PC-3 (cell line): ENCODE results near the gene CMSS1. TPM values are rescaled to one million over a fixed set of nuclear protein-coding genes. Genes with fewer than 3 reads are reported as not detected.

Experiments used
- ATAC-seq: fragments of 200-7000 bp; cut with Tn5 transposase; 2 replicates; pipeline ENCODE4 v1.9.1; 2020; ENCODE audit warnings: mild to moderate bottlenecking, moderate library complexity
- BruUV-seq: library from RNA; stranded (reverse); fragments of 400-500 nt; replicated peaks from 2 replicates; lab custom pipeline; 2021; lab: Mats Ljungman, UMichigan
- CTCF ChIA-PET: fragments of 300-600 bp; sonication (Branson Sonifier 250); formaldehyde crosslinking; loops from one replicate; lab custom pipeline; 2022; ENCODE audit warnings: antibody characterized with exemption; lab: Charles Lee
- POLR2A ChIA-PET: fragments of 300-600 bp; sonication (Branson Sonifier 250); formaldehyde crosslinking; loops from one replicate; lab custom pipeline; 2022; ENCODE audit warnings: antibody characterized with exemption; ENCODE audit not compliant: unreplicated experiment; lab: Charles Lee
- DNase-seq: peaks from one replicate; pipeline ENCODE4 v3.0.0-alpha.2; 2015
- H2AFZ ChIP-seq: fragments of 300-600 bp; sonication (generic); 2 replicates; pipeline ENCODE4 v1.6.0; 2016; ENCODE audit warnings: antibody characterized with exemption, low read length
- H3F3A ChIP-seq: fragments of 300-600 bp; sonication (generic); one replicate; pipeline ENCODE4 v1.6.0; 2017; ENCODE audit warnings: antibody characterized with exemption, low read length, control low read depth, mild to moderate bottlenecking; ENCODE audit not compliant: unreplicated experiment
- H3K27ac ChIP-seq: fragments of 300-600 bp; sonication (generic); 2 replicates; pipeline ENCODE4 v1.5.1; 2016; ENCODE audit warnings: mild to moderate bottlenecking, low read length
- H3K27me3 ChIP-seq: fragments of 300-600 bp; sonication (generic); 2 replicates; pipeline ENCODE4 v1.6.1; 2016; ENCODE audit warnings: low read length, mixed read lengths
- H3K36me3 ChIP-seq: fragments of 300-600 bp; sonication (generic); 2 replicates; pipeline ENCODE4 v1.6.1; 2016; ENCODE audit warnings: low read depth, mixed run types, low read length, mixed read lengths
- H3K4me1 ChIP-seq: fragments of 300-600 bp; sonication (generic); 2 replicates; pipeline ENCODE4 v1.5.1; 2016; ENCODE audit warnings: low read length; ENCODE audit not compliant: insufficient read depth
- H3K4me2 ChIP-seq: fragments of 300-600 bp; sonication (generic); 2 replicates; pipeline ENCODE4 v1.6.0; 2016; ENCODE audit warnings: low read length
- H3K4me3 ChIP-seq: fragments of 300-600 bp; sonication (generic); 2 replicates; pipeline ENCODE4 v1.5.1; 2016; ENCODE audit warnings: mild to moderate bottlenecking, low read length, mixed read lengths
- H3K79me2 ChIP-seq: fragments of 300-600 bp; sonication (generic); 2 replicates; pipeline ENCODE4 v1.6.1; 2017; ENCODE audit warnings: low read length, mixed read lengths
- H3K9ac ChIP-seq: fragments of 300-600 bp; sonication (generic); 2 replicates; pipeline ENCODE4 v1.6.0; 2016; ENCODE audit warnings: mild to moderate bottlenecking, low read length
- H3K9me2 ChIP-seq: fragments of 300-600 bp; sonication (generic); replicated peaks from 2 replicates; pipeline ENCODE4 v1.6.1; 2016; ENCODE audit warnings: mixed run types, low read length, mixed read lengths
- H3K9me3 ChIP-seq: fragments of 300-600 bp; sonication (generic); 2 replicates; pipeline ENCODE4 v1.6.1; 2016; ENCODE audit warnings: low read length, mixed read lengths
- H4K20me1 ChIP-seq: fragments of 300-600 bp; sonication (generic); 2 replicates; pipeline ENCODE4 v1.6.1; 2016; ENCODE audit warnings: low read length, mixed read lengths
- CTCF ChIP-seq: fragments of 300-600 bp; sonication (generic); conservative IDR thresholded peaks from 2 replicates; pipeline ENCODE4 v1.5.1; 2017; ENCODE audit warnings: antibody characterized with exemption, low read depth, mild to moderate bottlenecking, low read length
- EZH2 ChIP-seq: fragments of 300-600 bp; sonication (generic); IDR thresholded peaks from one replicate; pipeline ENCODE4 v1.6.1; 2017; ENCODE audit warnings: antibody characterized with exemption, mild to moderate bottlenecking, low read length; ENCODE audit not compliant: unreplicated experiment
- EZH2phosphoT487 ChIP-seq: fragments of 300-600 bp; sonication (generic); IDR thresholded peaks from 2 replicates; pipeline ENCODE4 v1.6.1; 2018; ENCODE audit warnings: mild to moderate bottlenecking, antibody characterized with exemption, low read length, borderline replicate concordance
- intact Hi-C: fragments of 100-400 bp; cut with micrococcal nuclease; formaldehyde crosslinking; loops from 2 replicates; pipeline ENCODE4 v1.9.0; 2023
- total RNA-seq: library from RNA; depleted of rRNA; stranded (reverse); fragments of >200 nt; gene quantifications from 2 replicates; pipeline ENCODE4 v1.2.3, GENCODE V29; 2014

Gene CMSS1
- total RNA-seq, 1 experiment from 2014 or later, result 63.1 TPM

DNA sequence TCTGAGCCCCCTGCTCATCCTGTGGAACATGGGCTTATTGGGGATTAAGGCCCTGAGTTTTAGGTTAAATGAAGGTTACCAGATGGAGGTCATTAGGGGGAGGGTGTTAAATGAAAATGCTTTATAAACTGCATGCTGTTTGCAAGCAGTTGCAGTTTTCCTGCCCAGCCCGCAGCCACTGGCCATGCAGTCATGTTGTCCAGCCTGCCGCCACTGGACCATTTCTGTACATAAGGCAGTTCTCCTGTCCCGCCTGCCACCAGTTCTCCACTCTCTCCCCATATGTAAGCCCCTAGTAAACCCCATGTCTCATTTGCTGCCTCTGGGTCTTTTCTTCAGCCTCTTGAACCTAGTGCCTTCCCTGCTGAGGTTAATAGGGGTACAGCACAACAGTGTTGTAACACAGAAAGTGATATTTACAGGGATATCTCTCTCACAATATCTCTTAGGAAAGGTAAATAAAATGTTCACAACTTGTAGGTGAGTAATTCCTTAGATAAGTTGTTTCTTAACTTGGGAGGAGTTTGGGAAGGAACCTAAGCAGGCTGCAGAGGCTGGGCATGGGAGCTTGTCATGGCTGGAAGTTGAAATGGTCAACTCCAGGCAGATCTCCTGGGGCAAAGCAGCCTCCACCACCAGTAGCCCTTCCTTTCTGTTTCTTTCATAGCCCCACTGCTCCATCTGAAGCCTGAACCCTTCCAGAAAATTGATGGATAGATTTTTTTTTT, 148.2 kb downstream of the CMSS1 start:
- ChIA-PET POLR2A (interaction anchor here (0.7 kb wide), 1 partner anchor 65 kb away, joined by 3 read pairs; no protein-coding TSS in a partner anchor), CTCF (no interaction called here)
- TF ChIP-seq EZH2 (no peak), EZH2phosphoT487 (no peak), CTCF (no peak)
- no peak overlapping the region for H3K4me3 ChIP-seq
- H3K27ac ChIP-seq, result no peak overlapping the region
- ATAC-seq (no peak), DNase-seq (no peak)
- peaks cover 19% of the 10 kb centered on the region for H3K4me1 ChIP-seq
- H2AFZ ChIP-seq, result no peak overlapping the region
- H3K4me2 ChIP-seq, result no peak overlapping the region
- no peaks in the 10 kb centered on the region for H3K27me3 ChIP-seq
- H3K9ac ChIP-seq, result no peak overlapping the region
- H3K9me2 ChIP-seq, result no peaks in the 10 kb centered on the region
- no peaks in the 10 kb centered on the region for H3K9me3 ChIP-seq
- intact Hi-C loops, result loop anchor here (2.0 kb wide), 1 partner anchor 123 kb away; no protein-coding TSS in a partner anchor
- no peaks in the 10 kb centered on the region for H3K36me3 ChIP-seq
- no TSS peak for BruUV-seq
- H3F3A ChIP-seq, result no peaks in the 10 kb centered on the region
- H4K20me1 ChIP-seq, result no peaks in the 10 kb centered on the region
- H3K79me2 ChIP-seq, result no peaks in the 10 kb centered on the region

DNA sequence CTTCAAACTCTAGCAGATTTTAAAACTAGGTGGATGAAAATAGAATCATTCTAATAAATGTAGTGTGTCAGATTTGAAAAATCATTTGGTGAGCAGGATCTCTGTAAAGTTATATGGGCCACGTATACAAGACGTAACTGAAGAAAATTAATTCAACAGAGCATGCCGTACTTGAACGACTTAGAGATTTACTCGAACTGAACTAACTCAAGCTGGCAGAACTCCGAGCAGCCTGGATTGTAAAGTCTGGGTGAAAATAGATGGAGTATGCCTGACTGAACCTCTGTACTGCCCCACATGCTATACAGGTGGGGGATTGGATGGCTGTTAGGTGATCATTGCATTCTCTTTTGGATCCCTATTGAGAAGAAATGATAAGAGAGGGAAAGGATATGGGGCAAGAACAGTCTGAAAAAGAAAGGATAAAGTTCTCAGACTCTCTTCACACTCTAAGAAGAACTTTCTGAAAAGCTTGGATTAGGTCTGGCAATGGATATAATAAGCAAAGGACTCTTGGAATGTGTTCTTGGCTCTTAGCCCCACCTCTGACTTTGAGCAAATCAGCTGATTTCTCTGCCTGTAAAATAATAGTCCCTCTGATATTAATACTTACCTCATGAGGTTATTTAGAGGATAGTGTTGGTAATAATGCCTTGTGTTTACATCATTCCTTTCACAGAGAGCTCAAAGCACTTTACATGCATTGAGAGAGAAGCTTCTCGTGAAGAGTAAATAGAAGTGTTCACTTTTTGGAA, 149.2 kb downstream of the CMSS1 start:
- H3K36me3 ChIP-seq, result no peaks in the 10 kb centered on the region
- ChIA-PET POLR2A (no interaction called here), CTCF (no interaction called here)
- no peaks in the 10 kb centered on the region for H3K27me3 ChIP-seq
- ATAC-seq (no peak), DNase-seq (no peak)
- no peak overlapping the region for H2AFZ ChIP-seq
- H3K9me2 ChIP-seq, result no peaks in the 10 kb centered on the region
- TF ChIP-seq EZH2phosphoT487 (no peak), EZH2 (no peak), CTCF (no peak)
- intact Hi-C loops, result no loop called here
- H3K79me2 ChIP-seq, result no peaks in the 10 kb centered on the region
- peaks cover 19% of the 10 kb centered on the region for H3K4me1 ChIP-seq
- no peak overlapping the region for H3K9ac ChIP-seq
- H3K9me3 ChIP-seq, result no peaks in the 10 kb centered on the region
- no peaks in the 10 kb centered on the region for H4K20me1 ChIP-seq
- BruUV-seq, result no TSS peak
- no peak overlapping the region for H3K4me2 ChIP-seq
- no peak overlapping the region for H3K4me3 ChIP-seq
- no peak overlapping the region for H3K27ac ChIP-seq
- no peaks in the 10 kb centered on the region for H3F3A ChIP-seq

DNA sequence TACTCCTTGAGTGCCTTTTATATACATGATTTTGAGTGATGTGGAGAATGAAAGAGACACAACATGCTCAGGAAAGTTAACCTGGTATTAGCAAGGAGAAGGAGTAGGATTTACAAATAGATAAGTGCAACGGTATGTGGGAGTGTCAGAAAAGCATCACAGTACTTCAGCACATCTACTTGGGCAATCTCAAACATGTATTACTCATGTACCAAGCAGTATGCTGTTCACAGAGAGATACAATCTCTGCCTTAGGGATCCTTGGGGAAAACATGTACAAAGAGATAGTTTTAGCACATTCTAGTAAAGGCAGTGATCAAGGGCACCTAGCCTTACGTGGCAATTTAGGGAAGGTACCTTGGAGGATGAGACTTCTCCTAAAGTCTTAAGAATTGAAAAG, 150.1 kb downstream of the CMSS1 start:
- intact Hi-C loops, result no loop called here
- CTCF ChIA-PET, result no interaction called here

More for the DNA sequence above, 150.1 kb downstream of the CMSS1 start:
- no peaks in the 10 kb centered on the region for H4K20me1 ChIP-seq
- H3K36me3 ChIP-seq, result no peaks in the 10 kb centered on the region
- H3K9ac ChIP-seq, result no peak overlapping the region
- ATAC-seq, result no peak
- no peak overlapping the region for H3K4me3 ChIP-seq
- POLR2A ChIA-PET, result no interaction called here
- no peak overlapping the region for H3K4me2 ChIP-seq
- H2AFZ ChIP-seq, result no peak overlapping the region
- H3K79me2 ChIP-seq, result no peaks in the 10 kb centered on the region
- DNase-seq, result no peak
- TF ChIP-seq EZH2phosphoT487, result no peak
- TF ChIP-seq CTCF, result no peak
- no peak for TF ChIP-seq EZH2
- no peaks in the 10 kb centered on the region for H3F3A ChIP-seq
- H3K9me3 ChIP-seq, result no peaks in the 10 kb centered on the region
- no peaks in the 10 kb centered on the region for H3K9me2 ChIP-seq
- no TSS peak for BruUV-seq
- H3K27me3 ChIP-seq, result no peaks in the 10 kb centered on the region
- H3K4me1 ChIP-seq, result peaks cover 19% of the 10 kb centered on the region
- H3K27ac ChIP-seq, result no peak overlapping the region
